Measurements from ENCODE around the gene RIN3.

- TF ChIP-seq, protein P1, sequence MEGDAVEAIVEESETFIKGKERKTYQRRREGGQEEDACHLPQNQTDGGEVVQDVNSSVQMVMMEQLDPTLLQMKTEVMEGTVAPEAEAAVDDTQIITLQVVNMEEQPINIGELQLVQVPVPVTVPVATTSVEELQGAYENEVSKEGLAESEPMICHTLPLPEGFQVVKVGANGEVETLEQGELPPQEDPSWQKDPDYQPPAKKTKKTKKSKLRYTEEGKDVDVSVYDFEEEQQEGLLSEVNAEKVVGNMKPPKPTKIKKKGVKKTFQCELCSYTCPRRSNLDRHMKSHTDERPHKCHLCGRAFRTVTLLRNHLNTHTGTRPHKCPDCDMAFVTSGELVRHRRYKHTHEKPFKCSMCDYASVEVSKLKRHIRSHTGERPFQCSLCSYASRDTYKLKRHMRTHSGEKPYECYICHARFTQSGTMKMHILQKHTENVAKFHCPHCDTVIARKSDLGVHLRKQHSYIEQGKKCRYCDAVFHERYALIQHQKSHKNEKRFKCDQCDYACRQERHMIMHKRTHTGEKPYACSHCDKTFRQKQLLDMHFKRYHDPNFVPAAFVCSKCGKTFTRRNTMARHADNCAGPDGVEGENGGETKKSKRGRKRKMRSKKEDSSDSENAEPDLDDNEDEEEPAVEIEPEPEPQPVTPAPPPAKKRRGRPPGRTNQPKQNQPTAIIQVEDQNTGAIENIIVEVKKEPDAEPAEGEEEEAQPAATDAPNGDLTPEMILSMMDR (conservative IDR thresholded peaks at IDR 0.05; ENCODE audit: low read depth, low read length) = no peak
- TF ChIP-seq EZH2 (IDR thresholded peaks at IDR 0.05; ENCODE audit: borderline replicate concordance, low read depth, low read length, poor library complexity, severe bottlenecking) = no peak
Observed at GRCh38 chr14:92633274-92633616, 119.7 kb downstream of the RIN3 start.
